Central memory CD4-positive, alpha-beta T cell (primary cell): ENCODE data around the gene CFAP300.

ENCODE experiments used
- DNase-seq: peaks from one replicate; pipeline ENCODE4 v3.0.0; 2022
- total RNA-seq, 3 experiments: gene quantifications; one replicate each; lab custom pipeline; 2026; lab: John Stamatoyannopoulos, UW

The CFAP300 gene
- 0 reads per million in 3 experiments for total RNA-seq

DNA sequence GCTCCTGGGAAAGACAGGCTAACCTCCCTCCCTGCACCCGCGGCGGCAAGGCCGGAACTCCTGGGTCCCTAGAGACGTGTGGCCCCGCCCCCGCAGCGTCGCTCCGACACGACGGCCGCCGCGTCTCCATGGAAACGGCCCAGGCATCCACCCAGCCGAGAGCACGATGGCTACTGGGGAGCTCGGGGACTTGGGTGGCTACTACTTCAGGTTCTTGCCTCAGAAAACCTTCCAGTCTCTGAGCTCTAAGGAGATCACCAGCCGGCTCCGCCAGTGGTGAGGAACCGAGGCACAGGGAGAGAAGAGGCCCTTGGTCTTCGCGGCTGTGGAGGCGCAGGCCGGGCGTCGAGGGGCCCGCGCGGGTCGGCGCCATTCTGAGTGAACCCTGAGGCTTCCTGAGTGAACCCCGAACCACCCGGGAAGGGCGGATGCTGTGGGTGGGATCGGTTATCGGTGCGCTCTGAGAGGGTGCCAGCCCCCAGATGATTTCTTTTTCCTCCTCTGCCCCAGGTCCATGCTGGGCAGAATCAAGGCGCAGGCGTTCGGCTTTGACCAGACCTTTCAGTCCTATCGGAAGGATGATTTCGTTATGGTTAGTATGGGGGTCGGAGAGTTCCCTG lies at the start of gene CFAP300:
Gene CFAP300 (plus strand): TSS at position 133 of the 620 bp plus-strand sequence. CDS start 34 bp downstream, at position 167.
- peak; percentile 29 for DNase-seq

DNA sequence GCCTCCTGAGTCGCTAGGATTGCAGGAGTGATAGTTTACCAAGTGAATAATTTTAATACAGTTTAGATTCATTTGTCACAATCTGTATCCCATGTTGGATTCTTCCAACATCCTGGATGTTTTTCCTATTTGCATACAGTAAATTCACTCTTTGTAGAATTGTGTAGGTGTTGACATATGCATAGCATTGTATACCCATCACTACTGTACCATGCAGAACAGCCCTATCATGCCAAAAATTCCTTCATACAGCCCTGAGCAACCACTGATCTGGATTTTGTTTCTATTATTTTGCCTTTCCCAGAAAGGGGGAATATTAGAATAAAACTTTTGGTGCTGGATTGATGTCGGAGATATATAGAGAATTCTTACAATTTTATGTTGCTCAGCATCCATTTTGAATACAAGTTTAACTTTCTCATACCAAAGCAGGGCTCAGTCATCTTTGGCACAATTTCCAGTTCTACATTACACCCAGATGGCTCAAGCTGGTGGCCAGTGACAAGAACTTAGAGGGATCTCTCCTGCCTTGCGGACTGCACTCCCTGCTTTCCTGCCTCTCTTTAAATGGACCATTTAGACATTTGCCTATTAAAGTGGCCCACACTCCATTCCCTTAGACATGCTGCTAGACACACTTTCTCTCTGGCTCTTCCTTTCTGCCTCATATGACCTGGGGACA lies 45.4 kb upstream of the CFAP300 start:
- no peak for DNase-seq

DNA sequence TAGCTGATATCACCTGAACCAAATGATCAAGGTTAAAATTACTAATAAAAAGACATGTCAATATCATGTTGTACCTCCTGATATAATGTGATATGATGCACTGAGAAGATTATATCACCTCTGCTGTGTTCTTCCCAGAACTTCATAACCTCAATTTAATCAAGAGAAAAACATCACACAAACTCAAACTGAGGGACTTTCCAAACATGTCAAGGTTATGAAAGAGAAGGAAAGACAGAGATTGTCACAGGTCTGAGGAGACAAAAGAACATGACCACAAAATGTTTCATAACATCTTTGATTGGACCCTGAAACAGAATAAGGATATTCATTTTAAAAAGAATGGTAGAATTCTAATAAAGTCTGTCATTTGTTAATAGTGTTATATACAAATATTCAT lies 43.0 kb upstream of the CFAP300 start:
- DNase-seq = no peak

DNA sequence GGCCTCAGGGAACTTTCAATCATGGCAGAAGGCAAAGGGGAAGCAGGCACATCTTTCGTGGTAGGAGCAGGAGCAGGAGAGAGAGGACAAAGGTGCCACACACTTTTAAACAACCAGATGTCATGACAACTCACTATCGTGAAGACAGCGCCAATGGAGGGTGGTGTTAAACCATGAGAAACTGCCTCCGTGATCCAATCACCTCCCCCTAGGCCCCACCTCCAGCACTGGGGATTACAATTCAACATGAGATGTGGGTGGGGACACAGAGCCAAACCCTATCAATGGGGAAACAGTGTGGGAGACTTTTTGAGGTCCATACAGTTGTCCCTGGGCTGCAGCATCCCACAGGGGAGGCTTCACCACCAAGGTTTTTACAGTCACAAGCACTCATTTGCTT lies 41.9 kb upstream of the CFAP300 start:
- no peak for DNase-seq

DNA sequence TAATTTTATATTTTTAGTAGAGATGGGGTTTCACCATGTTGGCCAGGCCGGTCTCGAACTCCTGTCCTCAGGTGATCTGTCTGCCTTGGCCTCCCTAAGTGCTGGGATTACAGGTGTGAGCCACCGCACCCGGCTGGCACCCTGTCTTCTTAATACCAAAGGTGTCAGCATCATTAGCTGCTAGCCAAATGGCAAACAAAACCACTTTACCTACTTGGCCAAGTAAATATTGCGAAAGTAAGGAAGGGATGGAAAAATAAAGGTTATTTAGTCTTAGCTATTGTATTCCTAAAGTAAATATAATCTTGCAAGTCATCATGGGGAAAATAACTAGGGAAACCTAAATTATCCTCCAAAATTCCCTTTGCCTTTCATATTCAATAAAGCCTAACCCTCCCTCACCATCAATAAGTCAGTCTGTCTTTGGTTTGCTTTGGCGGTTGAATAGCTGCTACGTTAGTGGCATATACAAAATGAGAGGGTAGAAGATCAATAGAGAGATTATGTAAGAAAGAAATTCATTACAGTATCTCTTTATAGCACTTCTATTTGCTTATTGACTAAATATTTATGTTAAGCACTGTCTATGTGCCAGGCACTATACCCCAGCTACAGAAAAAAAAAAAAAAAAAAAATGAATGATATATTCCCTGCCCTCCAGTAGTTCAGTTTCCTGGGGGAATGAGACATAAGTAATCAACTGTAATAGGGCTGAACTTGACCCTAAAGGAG lies 40.2 kb upstream of the CFAP300 start:
- DNase-seq = no peak

DNA sequence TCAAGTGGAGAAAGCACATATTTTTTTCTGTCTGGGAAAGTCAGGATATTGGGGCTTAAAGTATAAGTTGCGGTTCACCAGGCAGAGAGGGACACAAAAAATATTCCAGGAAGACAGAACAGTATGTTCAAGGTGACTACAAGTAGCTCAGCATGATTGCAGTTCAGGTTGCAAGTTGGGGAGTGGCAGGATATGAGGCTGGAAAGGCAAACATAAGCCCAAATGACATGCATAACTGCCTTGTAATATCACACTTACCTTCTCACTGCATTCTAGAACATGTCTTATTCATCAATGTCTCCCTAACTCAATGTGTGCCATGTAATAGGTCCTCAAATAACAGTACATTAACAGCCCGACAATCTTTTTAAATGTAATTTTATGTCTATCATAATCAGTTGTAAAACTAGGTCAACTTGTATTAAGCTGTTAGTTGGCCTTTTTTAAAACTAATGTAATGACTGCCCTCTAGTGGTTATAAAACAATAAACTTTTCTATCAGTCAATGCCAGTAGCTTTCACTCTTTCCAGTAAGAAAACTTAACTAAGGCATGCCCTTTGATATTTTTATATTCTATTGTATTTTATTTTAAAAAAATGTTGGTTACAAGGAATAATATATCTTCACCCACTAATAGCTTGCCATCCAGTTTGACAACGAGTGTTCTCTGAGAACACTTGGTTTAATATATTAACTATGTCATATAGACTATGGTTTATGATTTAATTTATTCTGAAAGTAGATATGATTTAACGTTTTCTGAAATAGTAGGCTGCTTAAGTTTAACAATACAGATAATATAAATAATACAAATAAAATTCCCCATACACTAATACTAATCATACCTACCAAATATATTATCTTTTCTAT lies 39.4 kb upstream of the CFAP300 start:
- DNase-seq = peak; percentile 25

DNA sequence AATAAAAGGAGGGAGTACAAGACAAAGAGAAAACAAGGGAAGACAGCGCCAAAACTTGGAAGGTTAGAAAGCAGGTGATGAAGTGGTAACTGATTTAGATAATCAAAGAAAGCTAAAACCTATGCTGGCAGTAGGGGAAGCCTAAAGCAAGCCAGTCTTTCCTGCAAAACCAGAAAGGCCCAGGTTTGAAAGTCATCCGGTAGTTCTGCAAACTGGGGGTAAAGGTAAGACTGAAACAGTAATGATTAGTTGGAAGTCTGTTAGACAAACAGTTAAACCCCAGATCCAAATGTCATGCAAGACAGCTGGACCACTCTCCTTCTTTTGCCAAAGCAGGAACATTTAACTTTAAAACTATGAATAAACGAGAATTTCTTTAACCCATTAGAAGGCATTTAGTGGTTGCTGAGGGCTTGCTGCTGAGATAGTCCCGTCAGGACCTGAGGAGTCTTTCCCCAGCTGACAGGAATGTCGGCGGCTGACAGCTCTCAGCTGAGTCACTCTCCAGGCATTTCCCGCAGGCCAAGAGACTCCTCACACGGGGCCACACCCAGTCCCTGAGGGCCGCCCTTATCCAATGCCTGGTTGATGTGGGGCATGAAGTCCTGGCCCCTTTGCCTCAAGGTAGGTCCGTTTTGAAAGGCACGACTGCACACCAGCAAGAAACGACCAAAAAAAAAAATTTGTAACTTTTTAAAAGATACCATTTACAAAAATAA lies 36.3 kb upstream of the CFAP300 start:
- DNase-seq = no peak

DNA sequence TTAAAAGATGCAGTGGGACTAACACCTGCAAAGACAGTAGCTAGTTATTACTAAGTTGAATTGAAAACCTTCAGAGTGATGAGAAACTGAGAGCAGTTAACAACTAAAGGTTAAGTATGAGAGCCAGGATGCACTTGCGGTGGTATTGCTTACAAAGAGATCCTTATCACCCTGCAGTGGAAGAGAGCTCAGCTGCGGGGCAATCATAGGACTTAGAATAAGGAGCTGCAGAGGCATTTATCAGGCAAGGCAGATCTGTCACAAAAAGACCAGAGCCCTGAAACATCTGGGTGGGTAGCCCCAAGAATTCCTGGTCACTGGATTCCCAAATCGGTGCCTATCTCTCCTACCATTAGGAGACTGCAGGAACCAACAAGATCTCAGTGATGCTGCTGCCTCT lies 34.3 kb upstream of the CFAP300 start:
- peak; percentile 8 for DNase-seq

DNA sequence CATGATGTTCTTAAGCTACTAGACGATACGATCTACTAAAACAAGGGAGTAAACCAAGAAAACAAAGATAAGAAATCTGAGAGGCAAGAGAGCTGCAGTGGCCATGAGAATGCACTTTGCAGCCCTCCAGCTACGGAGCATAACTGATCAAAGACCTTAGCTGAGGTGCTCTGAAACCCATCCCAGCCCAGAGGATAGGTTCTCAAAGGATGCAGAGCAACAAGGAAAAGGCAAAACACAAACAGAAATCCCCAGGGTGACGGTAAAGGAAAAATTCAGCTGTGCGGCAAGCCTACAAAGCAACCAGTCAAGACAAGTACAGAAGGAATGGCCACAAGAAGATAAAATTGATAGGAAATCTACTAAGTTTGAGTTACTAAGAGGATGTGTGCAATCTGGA lies 32.5 kb upstream of the CFAP300 start:
- DNase-seq = no peak

DNA sequence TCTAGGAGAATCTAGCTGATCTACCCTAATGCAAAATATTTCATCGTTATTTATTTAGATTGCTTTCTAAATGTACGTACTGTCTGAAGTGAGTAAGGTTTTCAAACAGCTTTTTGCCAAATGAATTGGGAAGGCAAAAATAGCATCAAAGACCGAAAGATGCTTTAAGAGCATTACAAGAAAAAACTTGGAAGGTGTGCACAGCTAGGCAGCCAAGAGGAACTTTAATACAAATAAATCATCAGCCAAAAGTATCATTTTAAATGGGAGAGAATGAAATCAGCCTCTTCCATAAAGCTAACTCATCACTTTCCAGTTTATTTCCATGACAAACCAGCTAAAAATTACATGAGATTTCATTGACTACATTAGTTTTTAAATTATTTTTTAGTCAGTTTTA lies 30.2 kb upstream of the CFAP300 start:
- DNase-seq = no peak

DNA sequence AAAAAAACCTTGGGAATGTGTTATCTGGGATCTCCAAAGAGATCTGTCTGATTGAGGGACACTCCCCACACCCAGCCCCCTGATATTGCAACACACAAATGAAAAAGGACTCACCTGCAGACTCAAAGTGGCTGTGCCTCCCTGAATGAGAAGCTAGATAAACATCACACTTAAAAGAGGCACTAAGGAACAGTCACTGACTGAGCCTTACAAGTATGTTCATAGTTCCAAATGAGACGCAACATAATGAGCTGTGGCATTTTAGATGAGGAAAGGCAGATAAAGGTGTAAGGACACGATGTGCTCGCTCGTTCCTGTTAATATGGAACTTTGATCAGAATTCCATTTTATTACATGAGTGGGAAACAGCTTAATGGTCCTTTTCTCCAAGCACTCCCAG lies 21.0 kb upstream of the CFAP300 start:
- DNase-seq = no peak

DNA sequence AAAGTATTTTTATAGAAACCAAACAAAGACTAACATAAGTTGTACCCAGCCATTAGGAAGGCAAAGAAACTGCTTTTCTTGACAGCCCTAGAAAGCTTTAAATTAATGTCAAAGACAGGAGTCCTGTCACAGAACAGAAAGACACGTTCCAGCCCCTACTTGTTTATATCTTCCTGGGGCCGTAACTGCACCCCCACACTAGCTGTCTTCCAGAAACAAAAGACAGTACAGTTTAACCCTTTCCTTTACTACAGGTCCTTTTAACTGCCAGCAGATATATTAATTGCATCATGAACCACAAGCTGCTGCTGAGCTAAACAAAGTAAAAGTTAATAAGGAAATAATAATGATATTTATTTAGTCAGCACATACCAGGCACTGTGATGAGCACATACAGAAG lies 20.3 kb upstream of the CFAP300 start:
- no peak for DNase-seq

DNA sequence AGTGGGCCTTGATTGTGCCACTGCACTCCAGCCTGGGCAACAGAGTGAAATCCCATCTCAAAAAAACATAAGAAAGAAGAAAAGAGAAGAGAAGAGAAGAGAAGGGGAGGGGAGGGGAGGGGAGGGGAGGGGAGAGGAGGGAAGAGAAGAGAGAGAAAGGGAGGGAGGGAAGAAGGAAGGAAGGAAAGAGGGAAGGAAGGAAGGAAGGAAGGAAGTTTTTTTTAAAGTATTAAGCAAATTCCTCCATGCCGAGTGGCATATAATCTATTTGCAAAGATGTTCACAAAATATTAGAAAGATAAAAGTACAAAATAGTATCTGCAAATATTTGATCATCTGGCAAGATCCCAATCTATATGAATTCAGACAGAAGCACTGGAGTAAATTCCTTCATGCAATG lies 10.5 kb upstream of the CFAP300 start:
- DNase-seq = no peak

DNA sequence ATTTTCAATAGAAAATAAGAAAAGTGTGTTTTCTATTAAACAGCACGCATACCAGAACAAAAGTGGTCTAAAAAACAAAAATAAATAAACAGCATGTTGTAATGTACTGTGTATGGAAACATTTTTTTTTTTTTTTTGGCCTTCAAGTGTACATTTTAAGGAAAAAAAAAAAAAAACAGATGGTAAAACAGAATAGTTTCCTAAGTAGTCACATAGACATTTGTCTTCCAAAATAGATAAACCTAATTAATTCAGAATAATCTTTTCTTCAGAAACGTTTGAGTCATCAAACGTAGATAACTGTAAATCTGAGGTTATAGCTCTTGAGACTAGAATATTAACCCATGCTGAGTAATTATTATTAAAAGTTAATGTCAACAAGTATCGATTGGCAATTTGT lies 396 bp upstream of the CFAP300 start:
- DNase-seq = no peak

DNA sequence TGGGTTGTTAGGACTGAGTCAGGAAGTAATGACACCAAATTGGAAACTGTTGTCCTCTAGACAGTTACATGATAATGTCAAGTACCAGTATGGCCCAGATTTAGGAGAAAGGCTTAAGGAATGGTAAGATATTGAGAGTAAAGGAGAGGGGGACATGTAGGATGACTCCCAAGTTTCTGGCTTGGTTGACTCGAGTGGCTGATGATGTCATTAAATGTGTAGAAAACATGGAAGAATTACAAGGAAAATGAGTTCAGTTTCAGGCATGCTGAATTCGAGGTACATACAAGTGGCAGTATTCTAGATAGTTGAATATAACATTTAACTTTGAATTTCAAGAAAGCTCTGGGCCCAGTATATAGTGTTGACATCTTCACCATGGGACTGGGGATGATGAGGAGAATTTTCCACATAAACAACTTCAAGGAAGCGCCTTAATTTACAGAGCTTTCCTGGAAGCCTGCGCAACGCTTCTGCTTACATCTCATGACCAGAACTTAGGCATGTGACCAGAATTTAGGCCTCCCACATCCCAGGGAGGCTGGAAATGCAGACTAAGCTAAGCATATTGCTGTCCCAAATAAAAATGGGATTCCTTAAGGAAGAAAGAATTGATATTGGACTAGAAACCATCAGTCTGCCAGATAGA lies 3.8 kb downstream of the CFAP300 start:
- no peak for DNase-seq

DNA sequence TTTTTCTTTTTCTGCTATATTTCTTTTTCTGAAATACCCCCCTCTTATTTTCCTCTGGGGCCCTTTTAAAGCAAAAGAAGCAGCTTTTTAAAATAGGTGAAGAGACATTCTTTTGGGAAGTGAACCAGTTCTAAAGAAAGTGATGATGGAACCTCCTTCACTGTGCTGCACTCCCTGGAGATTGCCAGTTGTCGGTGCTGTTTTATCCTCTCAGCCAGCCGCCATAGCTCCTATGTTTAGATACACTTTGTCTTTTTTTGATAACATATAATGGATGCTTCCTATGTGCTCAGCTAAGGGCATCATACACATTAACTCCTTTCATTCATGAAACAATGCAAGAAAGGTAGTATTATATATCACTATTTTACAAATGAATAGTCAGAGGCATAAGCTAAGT lies 14.0 kb downstream of the CFAP300 start:
- DNase-seq = no peak

DNA sequence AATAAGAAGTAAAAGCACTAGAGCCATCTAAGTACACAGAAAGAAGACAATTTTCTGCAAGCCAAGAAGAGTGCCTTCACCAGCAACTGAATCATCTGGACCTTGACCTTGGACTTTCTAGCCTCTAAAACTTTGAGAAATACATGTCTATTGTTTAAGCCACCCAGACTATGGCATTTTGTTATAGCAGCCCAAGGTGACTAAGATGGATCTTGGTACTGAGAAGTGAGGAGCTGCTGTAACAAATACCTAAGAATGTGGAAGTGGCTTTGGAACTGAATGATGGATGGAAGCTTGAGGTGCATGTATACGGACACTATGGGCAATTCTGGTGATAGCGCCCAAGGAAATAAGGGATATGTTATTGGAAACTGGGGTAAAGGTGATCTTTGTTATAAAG lies 14.9 kb downstream of the CFAP300 start:
- no peak for DNase-seq

DNA sequence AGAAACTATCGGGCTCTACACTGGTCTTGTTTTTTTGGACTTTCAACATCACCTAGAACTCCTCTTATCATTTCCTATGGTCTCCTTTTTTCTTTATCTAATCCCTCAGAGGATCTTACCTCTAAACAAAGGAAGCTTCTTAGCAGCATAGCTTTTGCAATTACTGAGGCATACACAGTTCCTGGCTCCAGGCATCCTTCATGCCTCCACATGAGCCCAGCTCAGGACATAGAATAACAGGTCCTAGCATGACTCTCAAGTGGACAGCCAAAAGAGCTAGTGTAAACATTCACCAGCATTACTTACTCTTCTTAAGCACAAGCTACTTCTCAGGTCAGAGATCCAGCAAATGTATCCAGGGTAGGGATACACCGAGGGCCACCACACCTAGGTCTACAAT lies 17.1 kb downstream of the CFAP300 start:
- DNase-seq = no peak

DNA sequence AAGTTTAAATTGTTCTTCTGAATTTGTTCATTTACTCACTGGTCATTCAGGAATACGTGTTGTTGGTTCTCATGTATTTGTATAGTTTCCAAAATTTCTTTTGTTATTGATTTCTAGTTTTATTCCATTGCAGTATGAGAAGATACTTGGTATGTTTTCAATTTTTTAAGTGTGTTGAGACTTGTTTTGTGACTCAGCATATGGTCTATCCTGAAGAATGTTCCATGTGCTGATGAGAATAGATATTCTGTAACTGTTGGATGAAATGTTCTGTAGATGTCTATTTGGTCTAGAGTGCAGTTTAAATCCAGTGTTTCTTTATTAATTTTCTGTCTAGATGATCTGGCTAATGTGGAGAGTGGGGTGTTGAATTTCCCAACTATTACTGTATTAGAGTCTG lies 23.5 kb downstream of the CFAP300 start:
- DNase-seq = no peak

DNA sequence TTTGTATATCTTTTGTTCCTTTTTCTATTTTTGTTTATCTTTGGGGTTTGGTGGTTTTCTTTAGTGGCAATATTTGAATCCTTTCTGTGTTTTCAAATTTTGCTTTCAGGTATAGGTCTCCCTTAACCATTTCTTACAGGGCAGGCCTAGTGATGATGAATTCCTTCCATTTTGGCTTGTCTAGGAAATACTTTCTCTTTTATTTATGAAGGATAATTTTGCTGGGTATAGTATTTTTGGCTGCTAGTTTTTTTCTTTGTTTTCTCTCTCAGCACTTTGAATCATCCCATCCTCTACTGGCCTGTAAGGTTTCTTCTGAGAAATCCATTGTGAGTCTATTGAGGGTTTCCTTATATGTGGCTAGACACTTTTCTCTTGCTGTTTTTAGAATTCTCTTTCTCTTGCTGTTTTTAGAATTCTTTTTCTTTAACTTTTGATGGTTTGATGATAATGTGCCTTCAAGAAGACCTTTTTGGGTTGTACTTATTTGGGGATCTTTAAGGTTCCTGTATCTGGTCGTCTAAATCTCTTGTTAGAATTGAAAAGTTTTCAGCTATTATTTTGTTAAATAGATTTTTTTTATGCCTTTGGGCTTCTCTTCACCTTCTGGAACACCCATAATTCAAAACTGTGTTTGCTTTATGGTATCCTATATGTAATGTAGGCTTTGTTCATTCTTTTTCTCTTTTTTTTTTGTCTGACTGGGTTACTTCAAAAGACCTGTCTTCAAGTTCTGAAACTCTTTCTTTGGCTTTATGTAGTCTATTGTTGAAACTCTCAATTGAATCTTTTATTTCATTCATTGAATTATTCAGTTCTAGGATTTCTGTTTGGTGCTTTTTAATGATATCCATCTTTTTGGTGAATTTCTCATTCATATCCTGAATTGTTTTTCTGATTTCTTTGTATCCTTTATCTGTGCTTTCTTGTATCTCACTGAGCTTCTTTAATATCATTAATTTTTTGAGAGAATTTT lies 24.5 kb downstream of the CFAP300 start:
- DNase-seq = no peak

DNA sequence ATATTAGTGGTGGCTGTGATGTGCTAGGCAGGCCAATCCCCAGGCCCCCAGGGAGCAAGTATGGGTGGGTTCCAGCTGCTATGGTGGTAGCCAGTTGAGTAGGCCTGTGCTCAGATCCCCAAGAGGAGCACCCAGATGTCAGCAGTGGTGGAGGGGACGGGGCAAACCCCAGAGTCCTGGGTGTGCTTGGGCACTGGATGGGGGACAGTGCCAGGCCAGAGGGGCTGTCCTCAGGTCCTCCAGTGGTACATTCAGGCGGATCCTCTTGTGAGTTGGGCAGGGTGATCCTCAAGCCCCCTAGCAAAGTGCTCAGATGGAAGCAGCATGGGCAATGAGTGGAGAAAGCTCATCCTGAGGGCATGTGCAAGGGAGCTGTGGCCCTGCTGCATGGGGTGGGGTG lies 26.0 kb downstream of the CFAP300 start:
- DNase-seq = no peak
